NOMO-1 (cell line): ENCODE data around the gene ST3GAL5.
A peak's percentile ranks its signal among the peaks of the same experiment; 100 is the strongest.

Source experiments
- DNase-seq, 2 experiments: peaks; one replicate each; lab custom pipeline; 2025; ENCODE audit not compliant: unreplicated experiment in 2 of 2; lab: John Stamatoyannopoulos, UW

Gene ST3GAL5

GRCh38 chr2:85867556-85868292 lies 21.1 kb downstream of the ST3GAL5 start:
- DNase-seq, result no peak

- no peak for DNase-seq
These were observed 21.7 kb downstream of the ST3GAL5 start for GRCh38 chr2:85867121-85867520.

GRCh38 chr2:85866165-85866659 lies 22.6 kb downstream of the ST3GAL5 start:
- no peak for DNase-seq

- DNase-seq, result no peak
These were observed 23.1 kb downstream of the ST3GAL5 start for GRCh38 chr2:85865539-85866164.

GRCh38 chr2:85864654-85865053 lies 24.1 kb downstream of the ST3GAL5 start:
- DNase-seq, result no peak

GRCh38 chr2:85862426-85862825 lies 26.4 kb downstream of the ST3GAL5 start:
- no peak for DNase-seq

- DNase-seq, result no peak
These were observed 27.1 kb downstream of the ST3GAL5 start for GRCh38 chr2:85861650-85862049.

GRCh38 chr2:85861180-85861579 lies 27.6 kb downstream of the ST3GAL5 start:
- peak in 1 of 2 experiments; percentile 42 for DNase-seq

GRCh38 chr2:85858841-85859240 lies 29.9 kb downstream of the ST3GAL5 start:
- no peak for DNase-seq

- DNase-seq, result no peak
These were observed 33.9 kb downstream of the ST3GAL5 start for GRCh38 chr2:85854897-85855296.

- no peak for DNase-seq
These were observed 34.7 kb downstream of the ST3GAL5 start for GRCh38 chr2:85854166-85854509.

GRCh38 chr2:85853499-85854165 lies 35.2 kb downstream of the ST3GAL5 start:
- peak; percentile 26 to 62 for DNase-seq

GRCh38 chr2:85852937-85853498 lies 35.8 kb downstream of the ST3GAL5 start:
- peak; percentile 13 to 28 for DNase-seq

- no peak for DNase-seq
These were observed 36.5 kb downstream of the ST3GAL5 start for GRCh38 chr2:85852152-85852840.

GRCh38 chr2:85851253-85852151 lies 37.3 kb downstream of the ST3GAL5 start:
- DNase-seq, result no peak

- DNase-seq, result no peak
These were observed 38.3 kb downstream of the ST3GAL5 start for GRCh38 chr2:85850451-85850850.

GRCh38 chr2:85847051-85847588 lies 41.7 kb downstream of the ST3GAL5 start:
- DNase-seq, result no peak

- DNase-seq, result no peak
These were observed 42.4 kb downstream of the ST3GAL5 start for GRCh38 chr2:85846411-85846810.

- DNase-seq, result no peak
These were observed 44.3 kb downstream of the ST3GAL5 start for GRCh38 chr2:85844486-85844885.

GRCh38 chr2:85843543-85843942 lies 45.2 kb downstream of the ST3GAL5 start:
- no peak for DNase-seq
